Mucosa of rectum (tissue), 2 donors: ENCODE results near the gene SPIB.
A peak's percentile ranks its signal among the peaks of the same experiment; 100 is the strongest.

Source experiments
- H3K27ac ChIP-seq, 2 donors: one replicate each; pipeline ENCODE4 v1.7.0; 2013; ENCODE audit warnings: inconsistent platforms in 2 of 2, low read depth in 2 of 2, low read length in 2 of 2
- H3K27me3 ChIP-seq, 2 donors: one replicate each; pipeline ENCODE4 v1.7.0; 2013; ENCODE audit warnings: low read length in 2 of 2; ENCODE audit not compliant: control insufficient read depth in 2 of 2, insufficient read depth in 2 of 2
- H3K36me3 ChIP-seq, 2 donors: one replicate each; pipeline ENCODE4 v1.7.0; 2013; ENCODE audit warnings: low read length in 2 of 2; ENCODE audit not compliant: control insufficient read depth in 2 of 2, insufficient read depth in 2 of 2
- H3K4me1 ChIP-seq, 2 donors: one replicate each; pipeline ENCODE4 v1.7.0; 2013; ENCODE audit warnings: low read length in 2 of 2, mild to moderate bottlenecking in 1 of 2; ENCODE audit not compliant: control insufficient read depth in 2 of 2, insufficient read depth in 2 of 2
- H3K4me3 ChIP-seq, 2 donors: one replicate each; pipeline ENCODE4 v1.7.0; 2013; ENCODE audit warnings: low read length in 2 of 2
- H3K9ac ChIP-seq, 2 donors: one replicate each; pipeline ENCODE4 v1.7.0; 2013; ENCODE audit warnings: low read length in 2 of 2, low read depth in 1 of 2, mild to moderate bottlenecking in 1 of 2
- H3K9me3 ChIP-seq, 2 donors: one replicate each; pipeline ENCODE4 v1.7.0; 2013; ENCODE audit warnings: low read length in 2 of 2; ENCODE audit not compliant: control insufficient read depth in 2 of 2
- donor health status: healthy.
- donor health status: Normal muscosa, but diverticular disease.

The SPIB gene

GRCh38 chr19:50417111-50418081 is 1.3 kb upstream of the SPIB start:
- Histone ChIP-seq H3K4me1 (peaks cover 0 to 10% of the 10 kb centered on the region in 2 donors), H3K27me3 (peaks cover 7 to 23% of the 10 kb centered on the region in 2 donors), H3K36me3 (no peaks in the 10 kb centered on the region), H3K9me3 (no peaks in the 10 kb centered on the region), H3K27ac (peak overlapping the region; percentile 32 to 47), H3K9ac (peak overlapping the region in 1 of 2 donors; percentile 26), H3K4me3 (no peak overlapping the region)

DNA sequence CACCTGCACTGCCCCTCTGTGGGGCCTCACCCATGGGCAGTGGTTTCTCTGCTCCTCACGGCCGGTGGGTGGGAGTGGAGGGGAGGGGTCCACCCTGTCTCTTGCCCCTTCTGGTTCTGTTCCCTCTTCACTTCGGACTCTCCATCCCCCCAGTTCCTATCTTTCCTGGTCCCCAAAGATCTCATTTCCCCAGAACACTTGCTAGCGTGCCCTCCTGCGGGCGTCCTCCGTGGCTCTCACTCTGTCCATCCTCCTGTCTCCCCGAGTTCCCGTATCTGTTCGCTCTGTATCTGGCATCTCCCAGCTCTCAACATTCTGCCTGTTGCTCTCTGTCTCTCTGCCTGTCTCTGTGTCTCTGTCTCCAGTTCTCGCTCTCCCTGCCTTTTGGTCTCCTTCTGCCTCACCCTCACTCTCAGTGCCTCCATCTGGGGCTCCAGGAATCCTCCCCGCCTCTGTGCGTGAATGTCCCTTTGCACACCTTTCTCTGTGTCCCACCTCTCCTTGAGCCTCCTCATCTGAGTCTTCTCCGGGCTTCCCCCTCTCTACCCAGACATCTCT is 363 bp downstream of the SPIB start:
- H3K9me3 ChIP-seq = no peaks in the 10 kb centered on the region
- H3K4me3 ChIP-seq = peak overlapping the region; percentile 28 to 65
- peak overlapping the region; percentile 8 to 48 for H3K9ac ChIP-seq
- H3K27ac ChIP-seq = peak overlapping the region; percentile 32 to 37
- peaks cover 0 to 1% of the 10 kb centered on the region in 2 donors for H3K36me3 ChIP-seq
- H3K27me3 ChIP-seq = peaks cover 7 to 23% of the 10 kb centered on the region in 2 donors
- H3K4me1 ChIP-seq = peaks cover 0 to 10% of the 10 kb centered on the region in 2 donors

- H3K27me3 ChIP-seq = peaks cover 7 to 23% of the 10 kb centered on the region in 2 donors
- H3K4me1 ChIP-seq = peaks cover 0 to 10% of the 10 kb centered on the region in 2 donors
- no peak overlapping the region for H3K9ac ChIP-seq
- peaks cover 0 to 2% of the 10 kb centered on the region in 2 donors for H3K36me3 ChIP-seq
- H3K4me3 ChIP-seq = peak overlapping the region; percentile 28 to 65
- peak overlapping the region; percentile 32 to 37 for H3K27ac ChIP-seq
- no peaks in the 10 kb centered on the region for H3K9me3 ChIP-seq
Measured at GRCh38 chr19:50419580-50420035, 870 bp downstream of the SPIB start.

DNA sequence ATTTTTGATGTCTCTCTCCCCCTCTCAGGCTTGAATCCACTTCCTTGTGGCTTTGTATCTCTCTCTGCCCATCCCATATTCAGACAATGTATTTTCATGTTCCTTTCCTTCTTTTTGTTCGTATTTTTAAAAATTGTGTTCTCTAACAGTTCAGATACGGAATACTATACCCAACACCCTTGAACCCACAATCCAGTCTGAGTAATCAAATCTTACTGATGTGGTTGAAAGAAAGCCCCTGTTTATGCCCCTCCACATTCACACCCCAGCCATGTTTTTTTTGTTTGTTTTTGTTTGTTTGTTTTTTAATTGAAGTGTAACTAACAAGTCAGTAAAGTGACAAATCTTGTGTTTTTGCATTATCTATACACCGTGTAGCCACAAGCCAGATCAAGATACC is 1.4 kb downstream of the SPIB start:
- Histone ChIP-seq H3K4me3 (peak overlapping the region in 1 of 2 donors; percentile 65), H3K4me1 (peaks cover 0 to 9% of the 10 kb centered on the region in 2 donors), H3K36me3 (peaks cover 0 to 2% of the 10 kb centered on the region in 2 donors), H3K9ac (no peak overlapping the region), H3K27ac (no peak overlapping the region), H3K27me3 (peaks cover 7 to 23% of the 10 kb centered on the region in 2 donors), H3K9me3 (no peaks in the 10 kb centered on the region)

DNA sequence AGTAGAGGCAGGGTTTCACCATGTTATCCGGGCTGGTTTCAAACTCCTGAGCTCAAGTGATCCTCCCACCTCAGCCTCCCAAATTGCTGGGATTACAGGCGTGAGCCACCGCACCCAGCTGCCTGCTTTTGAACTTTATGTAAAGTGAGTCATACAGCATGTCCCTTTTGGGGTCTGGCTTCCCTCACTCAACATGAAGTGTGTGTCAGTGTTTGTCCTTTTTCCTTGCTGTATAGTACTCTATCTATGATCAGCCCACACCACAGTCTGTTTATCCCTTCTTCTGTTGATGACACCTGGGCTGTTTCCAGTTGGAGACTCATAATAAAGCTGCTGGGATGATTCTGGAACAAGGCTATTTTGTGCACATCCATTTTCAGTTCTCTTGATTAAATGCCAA is 2.1 kb downstream of the SPIB start:
- H3K4me3 ChIP-seq = no peak overlapping the region
- no peak overlapping the region for H3K9ac ChIP-seq
- H3K9me3 ChIP-seq = no peaks in the 10 kb centered on the region
- H3K4me1 ChIP-seq = peaks cover 0 to 8% of the 10 kb centered on the region in 2 donors
- H3K27me3 ChIP-seq = peaks cover 7 to 23% of the 10 kb centered on the region in 2 donors
- no peak overlapping the region for H3K27ac ChIP-seq
- H3K36me3 ChIP-seq = peaks cover 0 to 2% of the 10 kb centered on the region in 2 donors

GRCh38 chr19:50422397-50423278 is 3.9 kb downstream of the SPIB start:
- no peak overlapping the region for H3K9ac ChIP-seq
- H3K27ac ChIP-seq = no peak overlapping the region
- H3K4me3 ChIP-seq = no peak overlapping the region
- no peaks in the 10 kb centered on the region for H3K9me3 ChIP-seq
- H3K27me3 ChIP-seq = peaks cover 7 to 23% of the 10 kb centered on the region in 2 donors
- peaks cover 0 to 2% of the 10 kb centered on the region in 2 donors for H3K36me3 ChIP-seq
- H3K4me1 ChIP-seq = no peaks in the 10 kb centered on the region

DNA sequence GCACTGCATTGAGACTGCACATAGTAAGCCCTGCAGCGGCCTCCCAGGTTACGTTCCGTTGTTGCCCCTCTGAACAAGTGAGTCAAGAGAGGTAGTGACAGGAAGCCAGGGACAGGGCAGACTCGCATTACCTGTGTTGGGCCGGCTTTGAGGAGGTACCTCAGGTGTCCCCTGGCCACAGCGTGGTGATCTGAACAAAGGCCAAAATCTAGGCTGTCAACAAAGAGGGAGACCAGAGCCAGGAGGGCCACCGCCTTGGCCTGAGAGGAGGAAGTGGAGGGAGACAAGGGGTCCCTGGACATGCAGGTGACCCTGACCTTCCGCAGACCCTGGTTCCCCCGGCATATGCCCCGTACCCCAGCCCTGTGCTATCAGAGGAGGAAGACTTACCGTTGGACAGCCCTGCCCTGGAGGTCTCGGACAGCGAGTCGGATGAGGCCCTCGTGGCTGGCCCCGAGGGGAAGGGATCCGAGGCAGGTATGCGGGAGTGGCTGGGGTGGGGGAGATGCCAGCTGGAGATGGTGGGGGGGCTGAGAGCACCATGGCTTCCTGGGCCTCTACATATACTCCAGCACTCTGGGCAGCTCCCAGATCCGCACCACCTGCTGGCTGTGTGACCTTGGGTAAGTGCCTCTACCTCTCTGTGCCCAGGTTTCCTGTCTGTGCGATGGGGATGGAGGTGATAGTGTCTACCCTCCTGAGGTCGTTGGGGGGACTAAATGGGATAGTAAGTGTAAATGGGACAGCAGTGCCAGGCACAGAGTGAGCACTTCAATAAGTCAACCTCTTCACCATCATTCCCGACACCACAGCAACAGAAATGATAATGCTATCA is 4.8 kb downstream of the SPIB start:
- H3K4me1 ChIP-seq = peaks cover 4% of the 10 kb centered on the region in 2 donors
- no peak overlapping the region for H3K4me3 ChIP-seq
- H3K27ac ChIP-seq = no peak overlapping the region
- no peaks in the 10 kb centered on the region for H3K9me3 ChIP-seq
- peaks cover 0 to 2% of the 10 kb centered on the region in 2 donors for H3K36me3 ChIP-seq
- H3K9ac ChIP-seq = no peak overlapping the region
- peaks cover 7 to 17% of the 10 kb centered on the region in 2 donors for H3K27me3 ChIP-seq

- H3K27ac ChIP-seq = no peak overlapping the region
- H3K4me1 ChIP-seq = peaks cover 4% of the 10 kb centered on the region in 2 donors
- no peak overlapping the region for H3K4me3 ChIP-seq
- H3K9ac ChIP-seq = no peak overlapping the region
- H3K9me3 ChIP-seq = no peaks in the 10 kb centered on the region
- H3K36me3 ChIP-seq = peaks cover 0 to 2% of the 10 kb centered on the region in 2 donors
- H3K27me3 ChIP-seq = peaks cover 2 to 3% of the 10 kb centered on the region in 2 donors
Measured at GRCh38 chr19:50425581-50425980, 6.8 kb downstream of the SPIB start.
